ENCODE data around the gene PRDM2. TPM values are rescaled to one million over a fixed set of nuclear protein-coding genes. Genes with fewer than 3 reads are reported as not detected.

PRDM2 gene
- polyA plus RNA-seq, 1 of the 3 experiments (the other 2 are of a cell fraction) = 7.2 TPM

- no peaks in the 10 kb centered on the region for H4K20me1 ChIP-seq (ENCODE audit: insufficient read depth)
- ChIA-PET CTCF (interaction anchor here (0.7 to 1.5 kb wide), 2 partner anchors 10 to 138 kb away, joined by 3 to 4 read pairs; no protein-coding TSS in a partner anchor), POLR2A (interaction anchor here (0.6 kb wide), 1 partner anchor 25 kb away, joined by 4 read pairs; no protein-coding TSS in a partner anchor)
- no peaks in the 10 kb centered on the region; a peak in 1 of 4 replicates for H3K4me1 ChIP-seq (ENCODE audit: control insufficient read depth in 1 of 2, insufficient read depth in 2 of 2, low read depth in 1 of 2, low read length in 1 of 2)
- no peaks in the 10 kb centered on the region; the same call in 1 of the 2 replicates for H3K9me3 ChIP-seq
- no peaks in the 10 kb centered on the region for H3F3A ChIP-seq (replicated peaks; ENCODE audit: insufficient read depth)
- peaks cover 0 to 4% of the 10 kb centered on the region in 2 experiments for H3K36me3 ChIP-seq (replicated peaks in 1 of 2; ENCODE audit: control insufficient read depth in 1 of 2, insufficient read depth in 2 of 2, low read length in 1 of 2)
- no peak overlapping the region for H3K9ac ChIP-seq
- no peak for DNase-seq
- H3K4me2 ChIP-seq = no peak overlapping the region
- no peaks in the 10 kb centered on the region for H3K9me2 ChIP-seq
- no peak overlapping the region for H2AFZ ChIP-seq (ENCODE audit: low read depth)
- H3K4me3 ChIP-seq (ENCODE audit: low read depth in 2 of 2, low read length in 1 of 2) = no peak overlapping the region
- H3K27me3 ChIP-seq (ENCODE audit: insufficient read depth) = no peaks in the 10 kb centered on the region
- TF ChIP-seq POLR2AphosphoS5 (IDR thresholded peaks at IDR 0.05; ENCODE audit: low read depth, low read length) (no peak), RAD21 (IDR thresholded peaks at IDR 0.05; ENCODE audit: low read length) (no peak), FOSL2 (IDR thresholded peaks at IDR 0.05; ENCODE audit: borderline replicate concordance, low read depth) (no peak), YY1 (IDR thresholded peaks at IDR 0.05; ENCODE audit: low read depth) (no peak), GABPA (IDR thresholded peaks at IDR 0.05; ENCODE audit: low read depth) (no peak), MAX (IDR thresholded peaks at IDR 0.05; ENCODE audit: low read depth) (no peak), TCF12 (IDR thresholded peaks at IDR 0.05) (no peak), USF2 (IDR thresholded peaks at IDR 0.05; ENCODE audit: borderline replicate concordance, low read depth, low read length) (no peak), EZH2phosphoT487 (IDR thresholded peaks at IDR 0.05; ENCODE audit: borderline replicate concordance, low read depth) (no peak), CHD2 (IDR thresholded peaks at IDR 0.05; ENCODE audit: low read length, partially characterized antibody) (no peak), USF1 (IDR thresholded peaks at IDR 0.05; ENCODE audit: borderline replicate concordance, low read depth) (no peak)
- 98% methylated on average over 11 of the region's 11 CpGs for WGBS (ENCODE audit: low lambda C conversion rate)
- H3K79me2 ChIP-seq (ENCODE audit: insufficient read depth) = no peaks in the 10 kb centered on the region
- no peak overlapping the region for H3K27ac ChIP-seq (ENCODE audit: low read depth in 2 of 2, low read length in 1 of 2)
Observed at GRCh38 chr1:13735168-13735930, 35.4 kb downstream of the PRDM2 start.

GRCh38 chr1:13737398-13737797, 37.4 kb downstream of the PRDM2 start:
- H3K9me3 ChIP-seq = no peaks in the 10 kb centered on the region; the same call in 1 of the 2 replicates
- no peak for DNase-seq
- H3K9me2 ChIP-seq = no peaks in the 10 kb centered on the region
- no peak overlapping the region for H3K27ac ChIP-seq (ENCODE audit: low read depth in 2 of 2, low read length in 1 of 2)
- no peaks in the 10 kb centered on the region for H3F3A ChIP-seq (replicated peaks; ENCODE audit: insufficient read depth)
- CTCF ChIA-PET = interaction anchor here (0.8 to 1.3 kb wide), 3 partner anchors 12 to 25 kb away, joined by 4 to 5 read pairs (median 4); no protein-coding TSS in a partner anchor
- no peak for TF ChIP-seq ELF1 (IDR thresholded peaks at IDR 0.05)
- TF ChIP-seq RFX5 (IDR thresholded peaks at IDR 0.05; ENCODE audit: low read length) = no peak
- no peak for TF ChIP-seq EZH2phosphoT487 (IDR thresholded peaks at IDR 0.05; ENCODE audit: borderline replicate concordance, low read depth)
- TF ChIP-seq CTCF (IDR thresholded peaks at IDR 0.05) = no peak
- no peak overlapping the region for H3K9ac ChIP-seq
- H4K20me1 ChIP-seq (ENCODE audit: insufficient read depth) = no peaks in the 10 kb centered on the region
- H3K27me3 ChIP-seq (ENCODE audit: insufficient read depth) = no peaks in the 10 kb centered on the region
- no peak overlapping the region for H3K4me3 ChIP-seq (ENCODE audit: low read depth in 2 of 2, low read length in 1 of 2)
- H3K79me2 ChIP-seq (ENCODE audit: insufficient read depth) = no peaks in the 10 kb centered on the region
- H3K4me1 ChIP-seq (ENCODE audit: control insufficient read depth in 1 of 2, insufficient read depth in 2 of 2, low read depth in 1 of 2, low read length in 1 of 2) = no peaks in the 10 kb centered on the region; a peak in 1 of 4 replicates
- no peak overlapping the region for H3K4me2 ChIP-seq
- no peak overlapping the region for H2AFZ ChIP-seq (ENCODE audit: low read depth)
- H3K36me3 ChIP-seq (replicated peaks in 1 of 2; ENCODE audit: control insufficient read depth in 1 of 2, insufficient read depth in 2 of 2, low read length in 1 of 2) = peaks cover 0 to 3% of the 10 kb centered on the region in 2 experiments
- POLR2A ChIA-PET = no interaction called here
